GM23338 (cell line): ENCODE results near the gene BIRC5. TPM values are rescaled to one million over a fixed set of nuclear protein-coding genes. Genes with fewer than 3 reads are reported as not detected.

ENCODE experiments used
- ATAC-seq: fragments of 200-7000 bp; cut with Tn5 transposase; 3 replicates; pipeline ENCODE4 v1.9.1; 2020
- DNase-seq: peaks from one replicate; pipeline ENCODE4 v3.0.0-alpha.2; 2015; ENCODE audit warnings: low spot score
- H2AFZ ChIP-seq: fragments of 200-600 bp; sonication (generic); 2 replicates; pipeline ENCODE4 v1.8.0; 2016; ENCODE audit warnings: antibody characterized with exemption, mild to moderate bottlenecking, moderate library complexity
- H3F3A ChIP-seq: fragments of 200-600 bp; sonication (generic); replicated peaks from 2 replicates; pipeline ENCODE4 v1.8.0; 2017; ENCODE audit warnings: antibody characterized with exemption, mixed run types, low read depth
- H3K27ac ChIP-seq: fragments of 200-600 bp; sonication (generic); 2 replicates; pipeline ENCODE4 v1.6.1; 2016; ENCODE audit warnings: low read depth
- H3K27me3 ChIP-seq: fragments of 200-600 bp; sonication (generic); 2 replicates; pipeline ENCODE4 v1.8.0; 2016; ENCODE audit warnings: mild to moderate bottlenecking, mixed run types, moderate library complexity; ENCODE audit not compliant: insufficient read depth
- H3K36me3 ChIP-seq: fragments of 200-600 bp; sonication (generic); 2 replicates; pipeline ENCODE4 v1.8.0; 2016; ENCODE audit warnings: mild to moderate bottlenecking; ENCODE audit not compliant: insufficient read depth
- H3K4me1 ChIP-seq: fragments of 200-600 bp; sonication (generic); 2 replicates; pipeline ENCODE4 v1.8.0; 2016; ENCODE audit warnings: mild to moderate bottlenecking, moderate library complexity; ENCODE audit not compliant: insufficient read depth
- H3K4me2 ChIP-seq: fragments of 200-600 bp; sonication (generic); 2 replicates; pipeline ENCODE4 v1.7.1; 2017; ENCODE audit warnings: mixed run types
- H3K4me3 ChIP-seq: fragments of 200-600 bp; sonication (generic); 2 replicates; pipeline ENCODE4 v1.6.1; 2016; ENCODE audit warnings: mixed run types
- H3K79me2 ChIP-seq: fragments of 200-600 bp; sonication (generic); replicated peaks from 2 replicates; pipeline ENCODE4 v1.8.0; 2017; ENCODE audit warnings: mild to moderate bottlenecking; ENCODE audit not compliant: insufficient read depth
- H3K9me2 ChIP-seq: fragments of 200-600 bp; sonication (generic); 2 replicates; pipeline ENCODE4 v1.8.0; 2017; ENCODE audit not compliant: insufficient read depth
- H4K20me1 ChIP-seq: fragments of 200-600 bp; sonication (generic); replicated peaks from 2 replicates; pipeline ENCODE4 v1.8.0; 2017; ENCODE audit warnings: mild to moderate bottlenecking; ENCODE audit not compliant: insufficient read depth
- H3K27ac Mint-ChIP-seq: 2 replicates; pipeline ENCODE4 v1.8.0; 2020; ENCODE audit warnings: inconsistent platforms, mild to moderate bottlenecking, moderate library complexity, mixed read lengths
- H3K27me3 Mint-ChIP-seq: 3 replicates; pipeline ENCODE4 v1.8.0; 2022; ENCODE audit warnings: low read depth, mild to moderate bottlenecking, moderate library complexity, mixed read lengths, inconsistent platforms; ENCODE audit not compliant: insufficient read depth, poor library complexity
- H3K36me3 Mint-ChIP-seq: 3 replicates; pipeline ENCODE4 v1.8.0; 2021; ENCODE audit warnings: low read depth, mild to moderate bottlenecking, inconsistent platforms, moderate library complexity, mixed read lengths
- H3K4me1 Mint-ChIP-seq: 3 replicates; pipeline ENCODE4 v1.8.0; 2020; ENCODE audit warnings: mild to moderate bottlenecking, inconsistent platforms, mixed read lengths
- H3K4me3 Mint-ChIP-seq: 3 replicates; pipeline ENCODE4 v1.8.0; 2021; ENCODE audit warnings: moderate library complexity, mild to moderate bottlenecking, inconsistent platforms, mixed read lengths
- H3K9me3 Mint-ChIP-seq: 3 replicates; pipeline ENCODE4 v1.8.0; 2020; ENCODE audit warnings: moderate library complexity, mild to moderate bottlenecking, inconsistent platforms, mixed read lengths
- CREB1 ChIP-seq: fragments of 250-450 bp; sonication (Bioruptor Pico); IDR thresholded peaks from 2 replicates; pipeline ENCODE4 v1.5.0; 2020; ENCODE audit warnings: low read depth, mild to moderate bottlenecking, moderate library complexity
- EZH2 ChIP-seq: fragments of 200-600 bp; sonication (generic); IDR thresholded peaks from one replicate; pipeline ENCODE4 v1.8.0; 2017; ENCODE audit warnings: antibody characterized with exemption, mild to moderate bottlenecking, low read depth; ENCODE audit not compliant: unreplicated experiment
- JUNB ChIP-seq: IDR thresholded peaks from one replicate; pipeline ENCODE4 v1.6.1; 2016; ENCODE audit warnings: antibody characterized with exemption; ENCODE audit not compliant: unreplicated experiment
- POLR2AphosphoS5 ChIP-seq: IDR thresholded peaks from 2 replicates; pipeline ENCODE4 v1.6.1; 2016; ENCODE audit warnings: antibody characterized with exemption, low read depth
- STAT1 ChIP-seq: IDR thresholded peaks from one replicate; pipeline ENCODE4 v1.6.1; 2016; ENCODE audit warnings: antibody characterized with exemption; ENCODE audit not compliant: unreplicated experiment
- ZNF114 ChIP-seq: fragments of 250-450 bp; sonication (Bioruptor Pico); IDR thresholded peaks from 2 replicates; pipeline ENCODE4 v1.5.0; 2020; ENCODE audit warnings: mild to moderate bottlenecking, moderate library complexity
- ZNF331 ChIP-seq: fragments of 250-450 bp; sonication (Bioruptor Pico); IDR thresholded peaks from 2 replicates; pipeline ENCODE4 v1.5.0; 2020; ENCODE audit warnings: low read depth, mild to moderate bottlenecking, moderate library complexity
- polyA plus RNA-seq: library from polyadenylated mRNA; unstranded; fragments of >200 nt; fragmentation: Nextera tagmentation; extraction: Ambion mirVana; gene quantifications from 2 replicates; pipeline ENCODE4 v1.2.1, GENCODE V29; 2016
- total RNA-seq: library from RNA; depleted of rRNA; stranded (reverse); fragments of >200 nt; shearing (Covaris generic); gene quantifications from 2 replicates; pipeline ENCODE4 v1.2.3, GENCODE V29; 2014
- TF ChIP-seq, protein P1 (sequence below), 2 experiments: fragments of 200-600 bp in 1 of 2; sonication (generic) in 1 of 2; conservative IDR thresholded peaks; 2 replicates each; pipeline versions ENCODE4 v1.5.1 to v1.6.1; 2016 to 2017; ENCODE audit warnings: antibody characterized with exemption in 2 of 2, low read depth in 2 of 2, mild to moderate bottlenecking in 2 of 2, moderate library complexity in 1 of 2
- TF ChIP-seq, protein P2 (sequence below): IDR thresholded peaks from one replicate; pipeline ENCODE4 v1.6.1; 2018; ENCODE audit warnings: antibody characterized with exemption; ENCODE audit not compliant: unreplicated experiment
- TF ChIP-seq, protein P3 (sequence below): fragments of 250-450 bp; sonication (Bioruptor Pico); IDR thresholded peaks from 2 replicates; pipeline ENCODE4 v1.5.0; 2020; ENCODE audit warnings: mild to moderate bottlenecking, moderate library complexity

The BIRC5 gene
- total and polyA plus RNA-seq, 2 experiments from 2014 or later, result 89.7 to 111 TPM

DNA sequence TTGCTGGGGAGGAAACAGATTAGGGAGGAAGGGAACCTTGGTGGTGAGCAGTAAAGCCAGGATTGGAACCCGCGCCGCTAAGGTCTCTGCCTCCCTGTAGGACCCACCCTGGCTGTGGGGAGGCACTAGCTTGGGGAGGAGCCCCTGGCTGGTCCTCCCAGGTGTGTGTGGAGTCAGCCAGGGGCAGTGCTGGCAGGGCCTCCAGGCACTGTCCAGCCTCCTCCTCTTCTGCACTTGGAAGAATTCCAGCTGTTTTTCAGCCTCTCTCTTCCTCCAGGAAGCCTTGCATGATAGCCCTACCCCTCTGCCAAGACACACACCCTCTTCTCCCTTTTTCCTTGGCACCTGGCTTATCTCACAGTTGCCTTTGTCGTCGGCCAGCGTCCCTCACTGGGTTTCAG, 52.2 kb downstream of the BIRC5 start:
- peaks cover 11% of the 10 kb centered on the region for H3K27me3 Mint-ChIP-seq

DNA sequence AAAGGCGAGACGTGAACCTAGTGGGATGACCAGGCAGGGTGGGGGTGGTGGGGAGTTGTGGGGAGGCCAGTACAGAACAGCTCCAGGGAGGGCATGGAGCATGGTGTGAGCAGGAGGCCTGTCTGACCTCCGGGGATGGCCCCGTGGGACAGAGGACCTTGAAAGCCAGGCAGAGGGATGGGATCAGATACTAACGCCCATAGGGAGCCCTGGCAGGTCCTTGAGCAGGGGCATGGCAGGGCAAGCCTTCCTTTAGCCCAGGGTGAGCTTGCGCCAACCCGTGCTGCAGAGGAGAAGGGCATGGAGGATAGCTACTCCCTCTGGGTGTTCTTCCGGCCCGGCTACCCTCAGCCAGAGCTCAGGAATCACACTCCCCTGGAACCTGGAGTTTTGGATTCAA, 52.7 kb downstream of the BIRC5 start:
- Histone ChIP-seq H3K4me1 (peaks cover 54% of the 10 kb centered on the region), H3K79me2 (no peaks in the 10 kb centered on the region), H3K27me3 (no peaks in the 10 kb centered on the region), H3F3A (peaks cover 3% of the 10 kb centered on the region; the same call in 1 of the 2 replicates), H2AFZ (0 out of 2 replicates have a peak overlapping the region, but pooled peaks have one; percentile 85), H3K36me3 (no peaks in the 10 kb centered on the region), H3K4me3 (no peak overlapping the region), H4K20me1 (no peaks in the 10 kb centered on the region), H3K4me2 (no peak overlapping the region; the same call in 1 of the 2 replicates), H3K27ac (no peak overlapping the region), H3K9me2 (no peaks in the 10 kb centered on the region)
- Mint-ChIP-seq H3K4me1 (peaks cover 67% of the 10 kb centered on the region), H3K27me3 (peaks cover 11% of the 10 kb centered on the region), H3K27ac (no peak overlapping the region), H3K36me3 (no peaks in the 10 kb centered on the region), H3K9me3 (no peaks in the 10 kb centered on the region), H3K4me3 (no peak overlapping the region)
- ATAC-seq (no peak), DNase-seq (no peak)
- TF ChIP-seq STAT1 (no peak), JUNB (no peak), EZH2 (no peak), ZNF114 (CRISPR knock-in tag) (no peak), ZNF331 (CRISPR knock-in tag) (no peak), CREB1 (CRISPR knock-in tag) (no peak)
- TF ChIP-seq, protein P1, sequence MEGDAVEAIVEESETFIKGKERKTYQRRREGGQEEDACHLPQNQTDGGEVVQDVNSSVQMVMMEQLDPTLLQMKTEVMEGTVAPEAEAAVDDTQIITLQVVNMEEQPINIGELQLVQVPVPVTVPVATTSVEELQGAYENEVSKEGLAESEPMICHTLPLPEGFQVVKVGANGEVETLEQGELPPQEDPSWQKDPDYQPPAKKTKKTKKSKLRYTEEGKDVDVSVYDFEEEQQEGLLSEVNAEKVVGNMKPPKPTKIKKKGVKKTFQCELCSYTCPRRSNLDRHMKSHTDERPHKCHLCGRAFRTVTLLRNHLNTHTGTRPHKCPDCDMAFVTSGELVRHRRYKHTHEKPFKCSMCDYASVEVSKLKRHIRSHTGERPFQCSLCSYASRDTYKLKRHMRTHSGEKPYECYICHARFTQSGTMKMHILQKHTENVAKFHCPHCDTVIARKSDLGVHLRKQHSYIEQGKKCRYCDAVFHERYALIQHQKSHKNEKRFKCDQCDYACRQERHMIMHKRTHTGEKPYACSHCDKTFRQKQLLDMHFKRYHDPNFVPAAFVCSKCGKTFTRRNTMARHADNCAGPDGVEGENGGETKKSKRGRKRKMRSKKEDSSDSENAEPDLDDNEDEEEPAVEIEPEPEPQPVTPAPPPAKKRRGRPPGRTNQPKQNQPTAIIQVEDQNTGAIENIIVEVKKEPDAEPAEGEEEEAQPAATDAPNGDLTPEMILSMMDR (conservative IDR thresholded peaks at IDR 0.05; ENCODE audit: low read depth in 2 of 2), result no peak
- TF ChIP-seq, protein P2, sequence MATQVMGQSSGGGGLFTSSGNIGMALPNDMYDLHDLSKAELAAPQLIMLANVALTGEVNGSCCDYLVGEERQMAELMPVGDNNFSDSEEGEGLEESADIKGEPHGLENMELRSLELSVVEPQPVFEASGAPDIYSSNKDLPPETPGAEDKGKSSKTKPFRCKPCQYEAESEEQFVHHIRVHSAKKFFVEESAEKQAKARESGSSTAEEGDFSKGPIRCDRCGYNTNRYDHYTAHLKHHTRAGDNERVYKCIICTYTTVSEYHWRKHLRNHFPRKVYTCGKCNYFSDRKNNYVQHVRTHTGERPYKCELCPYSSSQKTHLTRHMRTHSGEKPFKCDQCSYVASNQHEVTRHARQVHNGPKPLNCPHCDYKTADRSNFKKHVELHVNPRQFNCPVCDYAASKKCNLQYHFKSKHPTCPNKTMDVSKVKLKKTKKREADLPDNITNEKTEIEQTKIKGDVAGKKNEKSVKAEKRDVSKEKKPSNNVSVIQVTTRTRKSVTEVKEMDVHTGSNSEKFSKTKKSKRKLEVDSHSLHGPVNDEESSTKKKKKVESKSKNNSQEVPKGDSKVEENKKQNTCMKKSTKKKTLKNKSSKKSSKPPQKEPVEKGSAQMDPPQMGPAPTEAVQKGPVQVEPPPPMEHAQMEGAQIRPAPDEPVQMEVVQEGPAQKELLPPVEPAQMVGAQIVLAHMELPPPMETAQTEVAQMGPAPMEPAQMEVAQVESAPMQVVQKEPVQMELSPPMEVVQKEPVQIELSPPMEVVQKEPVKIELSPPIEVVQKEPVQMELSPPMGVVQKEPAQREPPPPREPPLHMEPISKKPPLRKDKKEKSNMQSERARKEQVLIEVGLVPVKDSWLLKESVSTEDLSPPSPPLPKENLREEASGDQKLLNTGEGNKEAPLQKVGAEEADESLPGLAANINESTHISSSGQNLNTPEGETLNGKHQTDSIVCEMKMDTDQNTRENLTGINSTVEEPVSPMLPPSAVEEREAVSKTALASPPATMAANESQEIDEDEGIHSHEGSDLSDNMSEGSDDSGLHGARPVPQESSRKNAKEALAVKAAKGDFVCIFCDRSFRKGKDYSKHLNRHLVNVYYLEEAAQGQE, result no peak
- TF ChIP-seq, protein P3, sequence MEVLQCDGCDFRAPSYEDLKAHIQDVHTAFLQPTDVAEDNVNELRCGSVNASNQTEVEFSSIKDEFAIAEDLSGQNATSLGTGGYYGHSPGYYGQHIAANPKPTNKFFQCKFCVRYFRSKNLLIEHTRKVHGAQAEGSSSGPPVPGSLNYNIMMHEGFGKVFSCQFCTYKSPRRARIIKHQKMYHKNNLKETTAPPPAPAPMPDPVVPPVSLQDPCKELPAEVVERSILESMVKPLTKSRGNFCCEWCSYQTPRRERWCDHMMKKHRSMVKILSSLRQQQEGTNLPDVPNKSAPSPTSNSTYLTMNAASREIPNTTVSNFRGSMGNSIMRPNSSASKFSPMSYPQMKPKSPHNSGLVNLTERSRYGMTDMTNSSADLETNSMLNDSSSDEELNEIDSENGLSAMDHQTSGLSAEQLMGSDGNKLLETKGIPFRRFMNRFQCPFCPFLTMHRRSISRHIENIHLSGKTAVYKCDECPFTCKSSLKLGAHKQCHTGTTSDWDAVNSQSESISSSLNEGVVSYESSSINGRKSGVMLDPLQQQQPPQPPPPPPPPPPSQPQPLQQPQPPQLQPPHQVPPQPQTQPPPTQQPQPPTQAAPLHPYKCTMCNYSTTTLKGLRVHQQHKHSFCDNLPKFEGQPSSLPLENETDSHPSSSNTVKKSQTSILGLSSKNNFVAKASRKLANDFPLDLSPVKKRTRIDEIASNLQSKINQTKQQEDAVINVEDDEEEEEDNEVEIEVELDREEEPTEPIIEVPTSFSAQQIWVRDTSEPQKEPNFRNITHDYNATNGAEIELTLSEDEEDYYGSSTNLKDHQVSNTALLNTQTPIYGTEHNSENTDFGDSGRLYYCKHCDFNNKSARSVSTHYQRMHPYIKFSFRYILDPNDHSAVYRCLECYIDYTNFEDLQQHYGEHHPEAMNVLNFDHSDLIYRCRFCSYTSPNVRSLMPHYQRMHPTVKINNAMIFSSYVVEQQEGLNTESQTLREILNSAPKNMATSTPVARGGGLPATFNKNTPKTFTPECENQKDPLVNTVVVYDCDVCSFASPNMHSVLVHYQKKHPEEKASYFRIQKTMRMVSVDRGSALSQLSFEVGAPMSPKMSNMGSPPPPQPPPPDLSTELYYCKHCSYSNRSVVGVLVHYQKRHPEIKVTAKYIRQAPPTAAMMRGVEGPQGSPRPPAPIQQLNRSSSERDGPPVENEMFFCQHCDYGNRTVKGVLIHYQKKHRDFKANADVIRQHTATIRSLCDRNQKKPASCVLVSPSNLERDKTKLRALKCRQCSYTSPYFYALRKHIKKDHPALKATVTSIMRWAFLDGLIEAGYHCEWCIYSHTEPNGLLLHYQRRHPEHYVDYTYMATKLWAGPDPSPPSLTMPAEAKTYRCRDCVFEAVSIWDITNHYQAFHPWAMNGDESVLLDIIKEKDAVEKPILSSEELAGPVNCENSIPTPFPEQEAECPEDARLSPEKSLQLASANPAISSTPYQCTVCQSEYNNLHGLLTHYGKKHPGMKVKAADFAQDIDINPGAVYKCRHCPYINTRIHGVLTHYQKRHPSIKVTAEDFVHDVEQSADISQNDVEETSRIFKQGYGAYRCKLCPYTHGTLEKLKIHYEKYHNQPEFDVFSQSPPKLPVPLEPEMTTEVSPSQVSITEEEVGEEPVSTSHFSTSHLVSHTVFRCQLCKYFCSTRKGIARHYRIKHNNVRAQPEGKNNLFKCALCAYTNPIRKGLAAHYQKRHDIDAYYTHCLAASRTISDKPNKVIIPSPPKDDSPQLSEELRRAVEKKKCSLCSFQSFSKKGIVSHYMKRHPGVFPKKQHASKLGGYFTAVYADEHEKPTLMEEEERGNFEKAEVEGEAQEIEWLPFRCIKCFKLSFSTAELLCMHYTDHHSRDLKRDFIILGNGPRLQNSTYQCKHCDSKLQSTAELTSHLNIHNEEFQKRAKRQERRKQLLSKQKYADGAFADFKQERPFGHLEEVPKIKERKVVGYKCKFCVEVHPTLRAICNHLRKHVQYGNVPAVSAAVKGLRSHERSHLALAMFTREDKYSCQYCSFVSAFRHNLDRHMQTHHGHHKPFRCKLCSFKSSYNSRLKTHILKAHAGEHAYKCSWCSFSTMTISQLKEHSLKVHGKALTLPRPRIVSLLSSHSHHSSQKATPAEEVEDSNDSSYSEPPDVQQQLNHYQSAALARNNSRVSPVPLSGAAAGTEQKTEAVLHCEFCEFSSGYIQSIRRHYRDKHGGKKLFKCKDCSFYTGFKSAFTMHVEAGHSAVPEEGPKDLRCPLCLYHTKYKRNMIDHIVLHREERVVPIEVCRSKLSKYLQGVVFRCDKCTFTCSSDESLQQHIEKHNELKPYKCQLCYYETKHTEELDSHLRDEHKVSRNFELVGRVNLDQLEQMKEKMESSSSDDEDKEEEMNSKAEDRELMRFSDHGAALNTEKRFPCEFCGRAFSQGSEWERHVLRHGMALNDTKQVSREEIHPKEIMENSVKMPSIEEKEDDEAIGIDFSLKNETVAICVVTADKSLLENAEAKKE (CRISPR knock-in tag), result no peak

More for the DNA sequence above, 52.2 kb downstream of the BIRC5 start:
- peaks cover 61% of the 10 kb centered on the region for H3K4me1 Mint-ChIP-seq
- H3K27ac ChIP-seq, result no peak overlapping the region
- no peaks in the 10 kb centered on the region for H4K20me1 ChIP-seq
- no peak overlapping the region for H2AFZ ChIP-seq
- no peak overlapping the region for H3K4me2 ChIP-seq
- H3K9me2 ChIP-seq, result no peaks in the 10 kb centered on the region
- H3K4me1 ChIP-seq, result peaks cover 53% of the 10 kb centered on the region
- no peaks in the 10 kb centered on the region for H3K36me3 Mint-ChIP-seq
- no peak overlapping the region for H3K4me3 Mint-ChIP-seq
- no peak for ATAC-seq
- no peaks in the 10 kb centered on the region for H3K79me2 ChIP-seq
- TF ChIP-seq POLR2AphosphoS5, result no peak
- no peaks in the 10 kb centered on the region for H3K36me3 ChIP-seq
- no peaks in the 10 kb centered on the region for H3K27me3 ChIP-seq
- peak overlapping the region; percentile 62; the same call in 1 of the 2 replicates for H3K27ac Mint-ChIP-seq
- DNase-seq, result no peak
- H3K9me3 Mint-ChIP-seq, result no peaks in the 10 kb centered on the region
- peaks cover 3% of the 10 kb centered on the region; the same call in 1 of the 2 replicates for H3F3A ChIP-seq
- H3K4me3 ChIP-seq, result no peak overlapping the region
